SK-N-SH (cell line): Measurements from ENCODE around the gene ATP2B2. TPM values are rescaled to one million over a fixed set of nuclear protein-coding genes. Genes with fewer than 3 reads are reported as not detected.

Experiments used
- CTCF ChIA-PET: fragments of 300-600, 350-600 bp; formaldehyde crosslinking; extraction: SDS; loops from one replicate; lab custom pipeline; 2021; lab: Yijun Ruan, JAX
- POLR2A ChIA-PET: fragments of 350-600 bp; sonication (Branson Sonifier 250); formaldehyde crosslinking; extraction: SDS; loops from one replicate; lab custom pipeline; 2020; ENCODE audit warnings: antibody characterized with exemption, inconsistent platforms; lab: Yijun Ruan, JAX
- DNase-seq: peaks from one replicate; pipeline ENCODE4 v3.0.0; 2012
- H2AFZ ChIP-seq: fragments of 200-600 bp; sonication (generic); 2 replicates; pipeline ENCODE4 v1.8.1; 2016; ENCODE audit warnings: antibody characterized with exemption, mild to moderate bottlenecking, low read depth
- H3F3A ChIP-seq: fragments of 200-600 bp; sonication (generic); replicated peaks from 2 replicates; pipeline ENCODE3; 2016; ENCODE audit warnings: antibody characterized with exemption, mild to moderate bottlenecking; ENCODE audit not compliant: insufficient read depth
- H3K27ac ChIP-seq, 2 experiments: fragments of 200-500 bp in 1 of 2; fragments of 200-600 bp in 1 of 2; sonication (Bioruptor generic) in 1 of 2; sonication (generic), shearing (Covaris generic) in 1 of 2; 2 replicates each; pipeline versions ENCODE4 v1.5.1 to v1.6.1; 2014 to 2016; ENCODE audit warnings: low read depth in 2 of 2, inconsistent platforms in 1 of 2, low read length in 1 of 2, mild to moderate bottlenecking in 1 of 2, mixed read lengths in 1 of 2
- H3K27me3 ChIP-seq: fragments of 200-600 bp; sonication (generic), shearing (Covaris generic); 2 replicates; pipeline ENCODE4 v1.6.1; 2016; ENCODE audit warnings: mixed run types; ENCODE audit not compliant: insufficient read depth
- H3K36me3 ChIP-seq, 2 experiments: fragments of 200-500 bp in 1 of 2; fragments of 200-600 bp in 1 of 2; sonication (Bioruptor generic) in 1 of 2; sonication (generic) in 1 of 2; replicated peaks in 1 of 2; 2 replicates each; pipeline versions ENCODE3 to v1.5.1; 2014 to 2016; ENCODE audit warnings: low read length in 1 of 2, mild to moderate bottlenecking in 1 of 2; ENCODE audit not compliant: insufficient read depth in 2 of 2, control insufficient read depth in 1 of 2
- H3K4me1 ChIP-seq, 2 experiments: fragments of 200-500 bp in 1 of 2; fragments of 200-600 bp in 1 of 2; sonication (Bioruptor generic) in 1 of 2; sonication (generic), shearing (Covaris generic) in 1 of 2; 2 replicates each; pipeline versions ENCODE4 v1.5.1 to v1.6.1; 2014 to 2016; ENCODE audit warnings: low read depth in 1 of 2, low read length in 1 of 2, mixed run types in 1 of 2; ENCODE audit not compliant: insufficient read depth in 2 of 2, control insufficient read depth in 1 of 2
- H3K4me2 ChIP-seq: fragments of 200-600 bp; sonication (generic), shearing (Covaris generic); 2 replicates; pipeline ENCODE4 v1.6.1; 2017; ENCODE audit warnings: mixed run types
- H3K4me3 ChIP-seq, 2 experiments: fragments of 200-500 bp in 1 of 2; fragments of 200-600 bp in 1 of 2; sonication (Bioruptor generic) in 1 of 2; sonication (generic), shearing (Covaris generic) in 1 of 2; 2 replicates each; pipeline versions ENCODE4 v1.5.1 to v1.8.1; 2014 to 2016; ENCODE audit warnings: low read depth in 2 of 2, inconsistent platforms in 1 of 2, low read length in 1 of 2, mild to moderate bottlenecking in 1 of 2, mixed read lengths in 1 of 2, moderate library complexity in 1 of 2
- H3K79me2 ChIP-seq: fragments of 200-600 bp; sonication (generic); 2 replicates; pipeline ENCODE4 v1.8.1; 2017; ENCODE audit warnings: mild to moderate bottlenecking; ENCODE audit not compliant: insufficient read depth
- H3K9ac ChIP-seq: fragments of 200-600 bp; sonication (generic); 2 replicates; pipeline ENCODE4 v1.6.1; 2017; ENCODE audit warnings: mixed run types
- H3K9me2 ChIP-seq: fragments of 200-600 bp; sonication (generic); 2 replicates; pipeline ENCODE4 v1.6.1; 2017; ENCODE audit warnings: mixed run types
- H3K9me3 ChIP-seq: fragments of 200-600 bp; sonication (generic); 2 replicates; pipeline ENCODE4 v1.6.1; 2017; ENCODE audit warnings: mixed run types, mild to moderate bottlenecking, moderate library complexity
- H4K20me1 ChIP-seq: fragments of 200-600 bp; sonication (generic); 2 replicates; pipeline ENCODE4 v1.6.1; 2017; ENCODE audit warnings: mild to moderate bottlenecking, mixed run types; ENCODE audit not compliant: insufficient read depth
- CHD2 ChIP-seq: fragments of 150-350 bp; IDR thresholded peaks from 2 replicates; pipeline ENCODE4 v1.6.1; 2018; ENCODE audit warnings: low read length; ENCODE audit not compliant: partially characterized antibody
- CTCF ChIP-seq: fragments of 200-600 bp; sonication (generic); IDR thresholded peaks from 2 replicates; pipeline ENCODE4 v1.6.1; 2017; ENCODE audit warnings: antibody characterized with exemption, mild to moderate bottlenecking, moderate library complexity
- EZH2phosphoT487 ChIP-seq: fragments of 200-600 bp; sonication (generic); IDR thresholded peaks from 2 replicates; pipeline ENCODE4 v1.6.1; 2017; ENCODE audit warnings: low read depth, mixed run types, mild to moderate bottlenecking, antibody characterized with exemption, moderate library complexity, borderline replicate concordance
- FOXM1 ChIP-seq: IDR thresholded peaks from 2 replicates; pipeline ENCODE4 v1.4.0; 2012; ENCODE audit warnings: low read depth, mild to moderate bottlenecking
- JUND ChIP-seq: IDR thresholded peaks from 2 replicates; pipeline ENCODE4 v1.4.0; 2012
- MAX ChIP-seq: IDR thresholded peaks from 2 replicates; pipeline ENCODE4 v1.4.0; 2012; ENCODE audit warnings: low read depth
- NRF1 ChIP-seq: IDR thresholded peaks from 2 replicates; pipeline ENCODE4 v1.6.1; 2012; ENCODE audit warnings: low read depth, mild to moderate bottlenecking, low read length
- POLR2AphosphoS5 ChIP-seq: IDR thresholded peaks from 2 replicates; pipeline ENCODE4 v1.6.1; 2012; ENCODE audit warnings: low read depth, low read length
- RCOR1 ChIP-seq: fragments of 150-350 bp; IDR thresholded peaks from 2 replicates; pipeline ENCODE4 v1.6.1; 2017; ENCODE audit warnings: antibody characterized with exemption, low read length
- RXRA ChIP-seq: IDR thresholded peaks from 2 replicates; pipeline ENCODE4 v1.4.0; 2012; ENCODE audit warnings: low read depth, mild to moderate bottlenecking, borderline replicate concordance
- YY1 ChIP-seq: IDR thresholded peaks from 2 replicates; pipeline ENCODE4 v1.4.0; 2012; ENCODE audit warnings: low read depth, mild to moderate bottlenecking
- WGBS: methylation state at CpG from one replicate; pipeline ENCODE4 v1.1.6; 2017; ENCODE audit warnings: low lambda C conversion rate; 5-methylcytosine and 5-hydroxymethylcytosine counted together
- polyA plus RNA-seq, 3 experiments: library from polyadenylated mRNA; depleted of rRNA; stranded (reverse); fragments of >200 nt; gene quantifications; 2 replicates each; pipeline ENCODE4 v1.2.3, GENCODE V29; 2012
- TF ChIP-seq, protein P1 (sequence below): IDR thresholded peaks from 2 replicates; pipeline ENCODE4 v1.6.1; 2012; ENCODE audit warnings: mild to moderate bottlenecking, low read depth, low read length, moderate library complexity
- TF ChIP-seq, protein P2 (sequence below): fragments of 150-350 bp; IDR thresholded peaks from 2 replicates; pipeline ENCODE4 v1.6.1; 2017; ENCODE audit warnings: antibody characterized with exemption, low read length, low read depth, borderline replicate concordance

The ATP2B2 gene
- polyA plus RNA-seq, 1 of the 3 experiments (the other 2 are of a cell fraction) = 0.15 TPM

- Histone ChIP-seq H3K27me3 (no peaks in the 10 kb centered on the region), H3F3A (no peaks in the 10 kb centered on the region), H3K79me2 (no peaks in the 10 kb centered on the region), H3K4me2 (no peak overlapping the region), H2AFZ (no peak overlapping the region), H3K4me3 (no peak overlapping the region; a peak in 1 of 4 replicates), H3K27ac (no peak overlapping the region), H3K4me1 (no peaks in the 10 kb centered on the region; a peak in 1 of 4 replicates), H3K9ac (no peak overlapping the region), H3K36me3 (no peaks in the 10 kb centered on the region), H4K20me1 (no peaks in the 10 kb centered on the region), H3K9me3 (no peaks in the 10 kb centered on the region), H3K9me2 (no peaks in the 10 kb centered on the region)
- no peak for DNase-seq
- 20% methylated on average over 6 of the region's 6 CpGs for whole genome bisulfite sequencing
- TF ChIP-seq, protein P1, sequence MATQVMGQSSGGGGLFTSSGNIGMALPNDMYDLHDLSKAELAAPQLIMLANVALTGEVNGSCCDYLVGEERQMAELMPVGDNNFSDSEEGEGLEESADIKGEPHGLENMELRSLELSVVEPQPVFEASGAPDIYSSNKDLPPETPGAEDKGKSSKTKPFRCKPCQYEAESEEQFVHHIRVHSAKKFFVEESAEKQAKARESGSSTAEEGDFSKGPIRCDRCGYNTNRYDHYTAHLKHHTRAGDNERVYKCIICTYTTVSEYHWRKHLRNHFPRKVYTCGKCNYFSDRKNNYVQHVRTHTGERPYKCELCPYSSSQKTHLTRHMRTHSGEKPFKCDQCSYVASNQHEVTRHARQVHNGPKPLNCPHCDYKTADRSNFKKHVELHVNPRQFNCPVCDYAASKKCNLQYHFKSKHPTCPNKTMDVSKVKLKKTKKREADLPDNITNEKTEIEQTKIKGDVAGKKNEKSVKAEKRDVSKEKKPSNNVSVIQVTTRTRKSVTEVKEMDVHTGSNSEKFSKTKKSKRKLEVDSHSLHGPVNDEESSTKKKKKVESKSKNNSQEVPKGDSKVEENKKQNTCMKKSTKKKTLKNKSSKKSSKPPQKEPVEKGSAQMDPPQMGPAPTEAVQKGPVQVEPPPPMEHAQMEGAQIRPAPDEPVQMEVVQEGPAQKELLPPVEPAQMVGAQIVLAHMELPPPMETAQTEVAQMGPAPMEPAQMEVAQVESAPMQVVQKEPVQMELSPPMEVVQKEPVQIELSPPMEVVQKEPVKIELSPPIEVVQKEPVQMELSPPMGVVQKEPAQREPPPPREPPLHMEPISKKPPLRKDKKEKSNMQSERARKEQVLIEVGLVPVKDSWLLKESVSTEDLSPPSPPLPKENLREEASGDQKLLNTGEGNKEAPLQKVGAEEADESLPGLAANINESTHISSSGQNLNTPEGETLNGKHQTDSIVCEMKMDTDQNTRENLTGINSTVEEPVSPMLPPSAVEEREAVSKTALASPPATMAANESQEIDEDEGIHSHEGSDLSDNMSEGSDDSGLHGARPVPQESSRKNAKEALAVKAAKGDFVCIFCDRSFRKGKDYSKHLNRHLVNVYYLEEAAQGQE = no peak
- TF ChIP-seq CHD2 (no peak), EZH2phosphoT487 (no peak), MAX (no peak), RCOR1 (no peak), POLR2AphosphoS5 (no peak), FOXM1 (no peak), NRF1 (no peak)
- TF ChIP-seq, protein P2, sequence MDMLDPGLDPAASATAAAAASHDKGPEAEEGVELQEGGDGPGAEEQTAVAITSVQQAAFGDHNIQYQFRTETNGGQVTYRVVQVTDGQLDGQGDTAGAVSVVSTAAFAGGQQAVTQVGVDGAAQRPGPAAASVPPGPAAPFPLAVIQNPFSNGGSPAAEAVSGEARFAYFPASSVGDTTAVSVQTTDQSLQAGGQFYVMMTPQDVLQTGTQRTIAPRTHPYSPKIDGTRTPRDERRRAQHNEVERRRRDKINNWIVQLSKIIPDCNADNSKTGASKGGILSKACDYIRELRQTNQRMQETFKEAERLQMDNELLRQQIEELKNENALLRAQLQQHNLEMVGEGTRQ = no peak
- ChIA-PET POLR2A (interaction anchor here (0.6 kb wide), 1 partner anchor 21 kb away, joined by 3 read pairs; no protein-coding TSS in a partner anchor), CTCF (interaction anchor here (0.8 kb wide), 1 partner anchor 370 kb away, joined by 4 read pairs; no protein-coding TSS in a partner anchor)
Measured at GRCh38 chr3:10387881-10388609, 117.3 kb downstream of the ATP2B2 start.

GRCh38 chr3:10386121-10386520, 119.3 kb downstream of the ATP2B2 start:
- Histone ChIP-seq H3K9me3 (no peaks in the 10 kb centered on the region), H3K4me1 (no peaks in the 10 kb centered on the region), H2AFZ (no peak overlapping the region), H3K9me2 (no peaks in the 10 kb centered on the region), H4K20me1 (no peaks in the 10 kb centered on the region), H3K27me3 (no peaks in the 10 kb centered on the region), H3K27ac (no peak overlapping the region), H3K4me2 (no peak overlapping the region), H3K4me3 (no peak overlapping the region), H3K9ac (no peak overlapping the region), H3K36me3 (no peaks in the 10 kb centered on the region), H3F3A (no peaks in the 10 kb centered on the region), H3K79me2 (no peaks in the 10 kb centered on the region)
- no peak for DNase-seq
- CTCF ChIA-PET = no interaction called here
- 85% methylated on average over 1 of the region's 1 CpG for WGBS
- POLR2A ChIA-PET = no interaction called here
- TF ChIP-seq CTCF = no peak
- TF ChIP-seq CHD2 = no peak
- no peak for TF ChIP-seq YY1
- no peak for TF ChIP-seq RXRA
- TF ChIP-seq RCOR1 = no peak
- TF ChIP-seq, protein P1 = no peak
- TF ChIP-seq, protein P2 = no peak
- no peak for TF ChIP-seq NRF1
- no peak for TF ChIP-seq JUND
- no peak for TF ChIP-seq EZH2phosphoT487
